GM19023 (cell line): Measurements from ENCODE around the gene SNRNP200.

Experiments used
- ATAC-seq: cut with Tn5 transposase; IDR thresholded peaks from one replicate; pipeline ENCODE4 v1.9.1; 2021; ENCODE audit warnings: mild to moderate bottlenecking, moderate library complexity; ENCODE audit not compliant: unreplicated experiment

The SNRNP200 gene

GRCh38 chr2:96253006-96253405 lies 52.3 kb downstream of the SNRNP200 start:
- no peak for ATAC-seq

GRCh38 chr2:96252526-96252925 lies 52.8 kb downstream of the SNRNP200 start:
- no peak for ATAC-seq

- ATAC-seq: no peak
Observed at GRCh38 chr2:96251721-96252292, 53.5 kb downstream of the SNRNP200 start.

GRCh38 chr2:96250188-96250587 lies 55.2 kb downstream of the SNRNP200 start:
- no peak for ATAC-seq

GRCh38 chr2:96249654-96250053 lies 55.7 kb downstream of the SNRNP200 start:
- no peak for ATAC-seq

GRCh38 chr2:96248624-96249023 lies 56.7 kb downstream of the SNRNP200 start:
- ATAC-seq: no peak

- ATAC-seq: no peak
Observed at GRCh38 chr2:96247896-96248295, 57.5 kb downstream of the SNRNP200 start.

GRCh38 chr2:96247009-96247408 lies 58.3 kb downstream of the SNRNP200 start:
- no peak for ATAC-seq

GRCh38 chr2:96245609-96246390 lies 59.5 kb downstream of the SNRNP200 start:
- no peak for ATAC-seq

GRCh38 chr2:96243843-96244242 lies 61.5 kb downstream of the SNRNP200 start:
- ATAC-seq: no peak

- peak; percentile 84 for ATAC-seq
Observed at GRCh38 chr2:96241900-96242611, 63.3 kb downstream of the SNRNP200 start.

GRCh38 chr2:96241227-96241626 lies 64.1 kb downstream of the SNRNP200 start:
- ATAC-seq: no peak

GRCh38 chr2:96240341-96241038 lies 64.9 kb downstream of the SNRNP200 start:
- no peak for ATAC-seq

GRCh38 chr2:96239745-96240264 lies 65.5 kb downstream of the SNRNP200 start:
- no peak for ATAC-seq

GRCh38 chr2:96239091-96239490 lies 66.3 kb downstream of the SNRNP200 start:
- no peak for ATAC-seq

- no peak for ATAC-seq
Observed at GRCh38 chr2:96238266-96238665, 67.1 kb downstream of the SNRNP200 start.

- ATAC-seq: no peak
Observed at GRCh38 chr2:96236882-96237281, 68.5 kb downstream of the SNRNP200 start.

- ATAC-seq: peak; percentile 85
Observed at GRCh38 chr2:96233880-96234316, 71.4 kb downstream of the SNRNP200 start.

- ATAC-seq: no peak
Observed at GRCh38 chr2:96233436-96233835, 71.9 kb downstream of the SNRNP200 start.

GRCh38 chr2:96231316-96231715 lies 74.0 kb downstream of the SNRNP200 start:
- ATAC-seq: no peak

- peak; percentile 73 for ATAC-seq
Observed at GRCh38 chr2:96225016-96225533, 80.3 kb downstream of the SNRNP200 start.
